Measurements from ENCODE around the gene ANKRD16.

Gene ANKRD16

DNA sequence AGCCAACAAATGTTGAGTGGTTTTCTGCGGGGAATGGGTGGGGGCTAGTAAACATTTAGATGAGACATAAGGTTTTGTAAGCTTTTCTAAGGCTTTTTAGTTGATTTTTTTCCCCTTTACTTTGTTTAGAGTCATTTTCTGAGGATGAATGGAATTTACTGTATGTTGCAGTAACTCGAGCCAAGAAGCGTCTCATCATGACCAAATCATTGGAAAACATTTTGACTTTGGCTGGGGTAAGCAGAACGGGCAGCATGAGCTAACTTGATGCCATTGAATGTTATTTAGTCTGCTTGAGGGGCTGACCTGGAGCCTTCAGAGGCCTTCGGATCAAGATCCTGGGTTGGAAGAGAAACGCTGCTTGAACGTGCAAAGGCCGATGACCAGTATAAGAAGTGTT lies 37.6 kb upstream of the ANKRD16 start:
- H3K9ac ChIP-seq (ENCODE audit: insufficient read length), result no peak overlapping the region
- H3K9me3 ChIP-seq (ENCODE audit: low read depth, low read length), result no peaks in the 10 kb centered on the region
- peaks cover 11% of the 10 kb centered on the region; the same call in 1 of the 2 replicates for H3K36me3 ChIP-seq (ENCODE audit: insufficient read depth, low read length)
- no peak overlapping the region for H3K27ac ChIP-seq
- TF ChIP-seq POLR2AphosphoS5 (IDR thresholded peaks at IDR 0.05; ENCODE audit: borderline replicate concordance, low read depth, low read length) (no peak), FOXP2 (optimal IDR thresholded peaks at IDR 0.05; ENCODE audit: control extremely low read depth, extremely low read length, insufficient read depth) (no peak), EZH2 (IDR thresholded peaks at IDR 0.05) (no peak)
- DNase-seq (ENCODE audit: low read depth, low spot score), result no peak
- H3K4me3 ChIP-seq, result no peak overlapping the region

DNA sequence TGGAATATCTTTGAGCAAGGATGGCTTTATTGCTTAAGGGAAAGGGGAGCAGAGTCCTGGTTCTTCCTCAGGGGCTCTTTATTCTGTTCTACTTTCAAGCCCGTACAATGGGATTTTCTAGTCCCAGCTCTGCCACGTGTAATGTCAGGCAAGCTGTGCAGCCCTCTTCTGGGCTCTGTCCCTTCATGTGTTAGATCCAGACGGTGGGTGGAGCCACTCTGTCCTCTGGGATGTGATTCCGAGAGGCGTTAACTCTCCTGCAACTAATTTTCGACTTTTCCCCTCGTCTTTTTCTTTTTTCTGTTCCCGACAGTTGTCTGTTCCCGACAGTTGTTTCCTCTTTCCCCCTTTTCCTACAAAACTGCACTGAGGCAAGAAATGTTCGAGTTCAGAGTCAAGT lies 35.2 kb upstream of the ANKRD16 start:
- no peak for DNase-seq (ENCODE audit: low read depth, low spot score)
- no peak overlapping the region for H3K27ac ChIP-seq
- H3K4me3 ChIP-seq, result no peak overlapping the region
- TF ChIP-seq EZH2 (IDR thresholded peaks at IDR 0.05) (no peak), POLR2AphosphoS5 (IDR thresholded peaks at IDR 0.05; ENCODE audit: borderline replicate concordance, low read depth, low read length) (no peak)
- no peak overlapping the region for H3K9ac ChIP-seq (ENCODE audit: insufficient read length)
- peaks cover 20% of the 10 kb centered on the region; the same call in 1 of the 2 replicates for H3K36me3 ChIP-seq (ENCODE audit: insufficient read depth, low read length)
- no peaks in the 10 kb centered on the region for H3K9me3 ChIP-seq (ENCODE audit: low read depth, low read length)

DNA sequence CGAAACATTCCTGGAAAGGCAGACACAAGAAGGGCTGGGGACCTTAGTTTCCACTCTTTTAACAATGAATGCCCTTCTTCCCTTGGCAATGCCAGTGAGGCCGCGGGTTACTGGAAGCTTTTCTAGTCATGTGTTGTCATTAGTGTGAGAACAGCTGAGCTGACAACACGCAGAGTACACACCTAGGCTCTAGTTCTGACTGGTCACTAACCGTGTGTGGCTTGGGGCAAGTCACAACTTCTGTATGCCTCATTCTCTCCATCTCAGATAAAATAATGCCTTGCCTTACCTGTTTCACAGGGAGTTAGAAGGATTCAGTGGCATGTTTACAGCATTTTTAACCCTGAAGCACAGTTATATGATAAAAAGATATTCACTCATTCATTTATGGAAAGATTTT lies 32.1 kb upstream of the ANKRD16 start:
- Histone ChIP-seq H3K9ac (ENCODE audit: insufficient read length) (no peak overlapping the region), H3K36me3 (ENCODE audit: insufficient read depth, low read length) (peaks cover 23% of the 10 kb centered on the region; the same call in 1 of the 2 replicates), H3K27ac (no peak overlapping the region), H3K4me3 (no peak overlapping the region), H3K9me3 (ENCODE audit: low read depth, low read length) (no peaks in the 10 kb centered on the region)
- no peak for DNase-seq (ENCODE audit: low read depth, low spot score)
- TF ChIP-seq FOXP2 (optimal IDR thresholded peaks at IDR 0.05; ENCODE audit: control extremely low read depth, extremely low read length, insufficient read depth) (no peak), POLR2AphosphoS5 (IDR thresholded peaks at IDR 0.05; ENCODE audit: borderline replicate concordance, low read depth, low read length) (no peak), EZH2 (IDR thresholded peaks at IDR 0.05) (no peak)

DNA sequence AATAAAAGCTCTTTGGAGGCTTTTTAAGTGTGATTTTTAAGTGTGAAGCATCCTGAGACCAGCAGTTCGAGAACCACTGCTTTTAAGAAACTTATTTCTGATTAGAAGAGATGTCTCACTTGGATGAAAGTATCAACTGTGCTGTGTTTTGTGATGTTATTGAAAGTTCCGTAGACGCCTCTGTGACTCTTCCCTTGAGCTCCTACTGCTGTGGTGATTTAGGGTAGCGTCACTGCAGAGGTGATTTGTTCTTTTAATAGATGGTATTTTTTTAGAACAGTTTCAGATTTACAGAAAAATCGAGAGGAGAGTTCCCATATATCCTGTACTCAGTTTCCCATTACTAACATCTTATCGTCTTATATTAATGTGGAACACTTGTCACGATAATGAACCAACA lies 29.9 kb upstream of the ANKRD16 start:
- no peak overlapping the region for H3K27ac ChIP-seq
- no peak overlapping the region for H3K4me3 ChIP-seq
- H3K36me3 ChIP-seq (ENCODE audit: insufficient read depth, low read length), result peaks cover 26% of the 10 kb centered on the region; the same call in 1 of the 2 replicates
- TF ChIP-seq POLR2AphosphoS5 (IDR thresholded peaks at IDR 0.05; ENCODE audit: borderline replicate concordance, low read depth, low read length) (no peak), FOXP2 (optimal IDR thresholded peaks at IDR 0.05; ENCODE audit: control extremely low read depth, extremely low read length, insufficient read depth) (no peak), EZH2 (IDR thresholded peaks at IDR 0.05) (no peak)
- no peaks in the 10 kb centered on the region for H3K9me3 ChIP-seq (ENCODE audit: low read depth, low read length)
- DNase-seq (ENCODE audit: low read depth, low spot score), result no peak
- no peak overlapping the region for H3K9ac ChIP-seq (ENCODE audit: insufficient read length)

DNA sequence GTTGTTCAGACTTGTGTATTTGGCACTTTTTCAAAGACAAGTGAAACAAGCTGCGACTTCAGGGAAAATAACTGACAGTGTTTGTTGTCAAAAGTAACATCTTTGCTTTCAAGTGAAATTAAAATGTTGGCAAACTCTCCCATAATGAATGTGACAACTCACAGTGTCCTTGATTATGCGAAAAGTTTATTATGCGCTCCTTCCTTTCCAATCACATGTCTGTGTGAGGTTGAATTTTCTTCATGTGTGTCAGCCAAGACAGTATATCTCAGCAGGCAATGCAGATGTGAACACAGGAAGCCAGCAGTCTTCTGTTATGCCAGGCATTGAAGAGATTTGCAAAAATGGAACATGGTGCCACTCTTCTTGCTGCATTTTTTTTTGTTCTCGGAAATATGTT lies 29.1 kb upstream of the ANKRD16 start:
- Histone ChIP-seq H3K9me3 (ENCODE audit: low read depth, low read length) (no peaks in the 10 kb centered on the region), H3K9ac (ENCODE audit: insufficient read length) (no peak overlapping the region), H3K27ac (no peak overlapping the region), H3K36me3 (ENCODE audit: insufficient read depth, low read length) (peaks cover 27% of the 10 kb centered on the region; the same call in 1 of the 2 replicates), H3K4me3 (no peak overlapping the region)
- no peak for DNase-seq (ENCODE audit: low read depth, low spot score)
- TF ChIP-seq FOXP2 (optimal IDR thresholded peaks at IDR 0.05; ENCODE audit: control extremely low read depth, extremely low read length, insufficient read depth) (no peak), EZH2 (IDR thresholded peaks at IDR 0.05) (no peak), POLR2AphosphoS5 (IDR thresholded peaks at IDR 0.05; ENCODE audit: borderline replicate concordance, low read depth, low read length) (no peak)

DNA sequence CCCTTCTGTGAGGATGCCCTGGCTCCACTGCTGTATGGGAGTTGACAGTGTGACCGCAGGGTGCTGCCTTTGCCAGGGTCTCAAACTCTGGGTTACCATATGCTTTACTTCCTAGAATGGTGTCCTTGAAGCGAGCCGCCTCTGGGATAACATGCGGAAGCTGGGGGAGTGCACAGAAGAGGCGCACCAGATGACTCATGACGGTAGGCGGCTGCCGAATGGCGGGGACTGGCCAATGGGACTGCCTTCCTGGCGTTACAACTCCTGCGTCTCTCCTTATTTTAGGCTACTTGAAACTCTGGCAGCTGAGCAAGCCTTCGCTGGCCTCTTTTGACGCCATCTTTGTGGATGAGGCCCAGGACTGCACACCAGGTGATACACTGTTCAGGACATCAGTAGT lies 27.6 kb upstream of the ANKRD16 start:
- H3K36me3 ChIP-seq (ENCODE audit: insufficient read depth, low read length), result peaks cover 27% of the 10 kb centered on the region; the same call in 1 of the 2 replicates
- TF ChIP-seq EZH2 (IDR thresholded peaks at IDR 0.05) (no peak), POLR2AphosphoS5 (IDR thresholded peaks at IDR 0.05; ENCODE audit: borderline replicate concordance, low read depth, low read length) (no peak), FOXP2 (optimal IDR thresholded peaks at IDR 0.05; ENCODE audit: control extremely low read depth, extremely low read length, insufficient read depth) (no peak)
- no peak overlapping the region for H3K27ac ChIP-seq

DNA sequence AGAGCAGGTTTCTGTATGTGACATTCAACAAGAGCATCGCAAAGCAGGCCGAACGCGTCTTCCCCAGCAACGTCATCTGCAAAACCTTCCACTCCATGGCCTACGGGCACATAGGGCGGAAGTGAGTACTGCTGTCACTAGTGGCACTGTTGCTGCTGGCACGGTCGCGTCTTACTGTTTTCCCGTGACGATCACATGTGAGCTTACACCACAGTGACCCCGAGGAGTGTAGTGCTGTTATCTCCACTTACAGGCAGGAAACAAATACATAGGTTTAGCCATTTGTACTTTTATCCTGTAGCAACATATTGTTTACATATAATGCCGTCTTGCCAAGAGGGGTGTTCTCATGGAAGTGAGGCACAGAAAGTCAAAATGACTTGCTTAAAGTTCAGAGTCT lies 25.8 kb upstream of the ANKRD16 start:
- Histone ChIP-seq H3K36me3 (ENCODE audit: insufficient read depth, low read length) (peaks cover 23% of the 10 kb centered on the region; the same call in 1 of the 2 replicates), H3K9me3 (ENCODE audit: low read depth, low read length) (no peaks in the 10 kb centered on the region), H3K4me3 (no peak overlapping the region), H3K27ac (no peak overlapping the region), H3K9ac (ENCODE audit: insufficient read length) (no peak overlapping the region)
- no peak for TF ChIP-seq FOXP2 (optimal IDR thresholded peaks at IDR 0.05; ENCODE audit: control extremely low read depth, extremely low read length, insufficient read depth)
- TF ChIP-seq POLR2AphosphoS5 (IDR thresholded peaks at IDR 0.05; ENCODE audit: borderline replicate concordance, low read depth, low read length), result no peak
- TF ChIP-seq EZH2 (IDR thresholded peaks at IDR 0.05), result no peak
- no peak for DNase-seq (ENCODE audit: low read depth, low spot score)

More for the DNA sequence above, 27.6 kb upstream of the ANKRD16 start:
- H3K9me3 ChIP-seq (ENCODE audit: low read depth, low read length), result no peaks in the 10 kb centered on the region
- DNase-seq (ENCODE audit: low read depth, low spot score), result no peak
- H3K9ac ChIP-seq (ENCODE audit: insufficient read length), result no peak overlapping the region
- H3K4me3 ChIP-seq, result no peak overlapping the region

DNA sequence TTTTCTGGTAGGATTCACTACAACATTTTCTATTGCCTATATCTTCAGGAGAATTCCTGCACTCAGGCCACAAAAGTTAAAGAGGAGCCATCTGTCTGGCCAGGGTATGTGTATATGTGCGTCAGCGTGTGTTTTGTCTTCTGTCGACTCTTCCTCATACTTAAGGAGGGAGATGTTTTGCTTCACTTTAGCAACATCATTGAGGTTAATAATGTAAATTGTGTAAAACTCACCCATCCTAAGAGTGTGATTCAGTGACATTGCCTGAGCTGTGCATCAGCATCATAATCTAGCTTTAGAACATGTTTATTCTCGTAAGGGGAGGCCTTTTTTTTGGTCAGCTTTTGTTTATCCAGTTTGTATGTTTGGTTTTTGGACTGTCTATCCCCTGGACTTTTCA lies 24.0 kb upstream of the ANKRD16 start:
- Histone ChIP-seq H3K36me3 (ENCODE audit: insufficient read depth, low read length) (peaks cover 29% of the 10 kb centered on the region; the same call in 1 of the 2 replicates), H3K9ac (ENCODE audit: insufficient read length) (no peak overlapping the region), H3K9me3 (ENCODE audit: low read depth, low read length) (no peaks in the 10 kb centered on the region), H3K27ac (no peak overlapping the region), H3K4me3 (no peak overlapping the region)
- no peak for DNase-seq (ENCODE audit: low read depth, low spot score)
- TF ChIP-seq EZH2 (IDR thresholded peaks at IDR 0.05) (no peak), FOXP2 (optimal IDR thresholded peaks at IDR 0.05; ENCODE audit: control extremely low read depth, extremely low read length, insufficient read depth) (no peak)

DNA sequence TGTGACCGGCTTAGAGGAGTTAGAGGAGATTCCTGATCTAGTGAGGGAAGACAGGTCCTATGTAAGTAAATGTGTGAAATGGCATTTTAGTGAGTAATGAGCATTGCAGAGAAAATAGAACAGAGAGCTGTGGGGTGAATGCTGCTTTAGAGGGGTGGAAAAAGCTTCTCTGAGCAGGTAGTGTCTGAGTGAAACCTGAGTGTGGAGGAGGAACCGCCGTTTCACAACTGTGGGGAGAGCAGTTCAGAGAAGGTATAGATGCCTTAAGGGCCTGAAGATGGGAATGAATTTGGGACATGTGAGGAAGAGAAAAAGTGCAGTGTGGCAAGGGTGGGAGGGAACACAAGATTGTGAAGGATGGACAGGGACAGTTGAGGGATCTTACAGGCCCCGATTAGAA lies 22.0 kb upstream of the ANKRD16 start:
- Histone ChIP-seq H3K9ac (ENCODE audit: insufficient read length) (no peak overlapping the region), H3K36me3 (ENCODE audit: insufficient read depth, low read length) (peaks cover 22% of the 10 kb centered on the region; the same call in 1 of the 2 replicates), H3K27ac (no peak overlapping the region), H3K9me3 (ENCODE audit: low read depth, low read length) (no peaks in the 10 kb centered on the region), H3K4me3 (no peak overlapping the region)
- DNase-seq (ENCODE audit: low read depth, low spot score), result no peak
- TF ChIP-seq FOXP2 (optimal IDR thresholded peaks at IDR 0.05; ENCODE audit: control extremely low read depth, extremely low read length, insufficient read depth), result no peak
- no peak for TF ChIP-seq EZH2 (IDR thresholded peaks at IDR 0.05)
- no peak for TF ChIP-seq POLR2AphosphoS5 (IDR thresholded peaks at IDR 0.05; ENCODE audit: borderline replicate concordance, low read depth, low read length)

Data from SK-N-MC (cell line).